ENCODE data around the gene CGNL1.

The CGNL1 gene

DNA sequence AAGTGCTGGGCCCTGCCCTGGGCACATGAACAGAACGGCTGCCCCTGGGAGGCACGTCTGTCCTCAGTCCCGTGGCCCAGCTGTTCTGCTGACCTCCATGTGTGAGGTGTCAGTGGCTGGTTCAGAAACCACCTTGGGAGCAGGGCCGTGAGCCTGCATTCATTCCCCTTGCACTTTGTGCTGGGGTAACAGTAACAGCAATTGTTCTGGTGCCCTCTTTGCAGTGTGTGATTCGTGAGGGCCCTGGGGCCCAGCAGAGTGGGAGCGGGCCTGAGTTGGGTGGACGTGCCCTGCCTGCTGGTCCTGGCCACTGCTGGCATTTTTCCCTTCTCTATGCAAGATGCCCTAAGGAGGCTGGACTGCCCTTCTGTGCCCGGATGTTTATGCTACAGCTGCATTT, 165.0 kb downstream of the CGNL1 start:
- in situ Hi-C loops (cut with HindIII; ENCODE audit: low sequenced_read_pairs), result loop anchor here (25.0 kb wide), 1 partner anchor 204 kb away; no protein-coding TSS in a partner anchor

DNA sequence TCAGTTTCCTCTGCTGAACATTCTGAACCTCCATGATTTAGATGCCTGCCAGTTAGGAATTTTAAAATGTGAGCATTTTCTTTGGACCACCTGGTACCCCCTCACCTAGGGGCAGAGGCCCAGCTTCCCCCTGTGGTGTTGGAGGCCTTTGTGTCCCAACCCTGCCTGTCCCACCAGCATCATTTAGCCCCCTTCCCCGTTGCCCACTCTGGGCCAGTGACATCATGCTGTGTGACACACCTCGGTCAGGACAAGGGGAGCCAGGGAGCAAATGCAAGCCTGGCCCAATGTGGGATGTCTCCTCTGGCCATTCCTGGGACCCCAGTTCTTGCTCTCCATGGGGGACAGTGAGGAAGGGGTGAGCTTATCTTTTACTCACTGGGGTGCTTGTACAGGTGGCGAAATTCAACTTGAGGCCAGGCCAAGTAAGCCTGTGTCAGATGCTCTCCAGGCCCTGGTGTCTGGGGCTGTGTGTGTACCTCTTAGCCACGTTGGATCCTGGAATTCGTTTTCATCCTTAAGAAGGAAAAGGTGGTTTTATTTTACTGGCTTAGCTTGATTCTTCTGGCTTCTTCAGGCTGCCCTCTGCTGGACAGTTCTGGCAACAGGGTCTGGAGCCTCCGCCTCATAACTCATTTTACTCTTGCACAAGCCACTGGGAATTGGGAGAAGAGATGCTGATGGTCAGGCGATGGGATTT, 165.7 kb downstream of the CGNL1 start:
- in situ Hi-C loops (cut with HindIII; ENCODE audit: low sequenced_read_pairs), result loop anchor here (25.0 kb wide), 1 partner anchor 205 kb away; no protein-coding TSS in a partner anchor

DNA sequence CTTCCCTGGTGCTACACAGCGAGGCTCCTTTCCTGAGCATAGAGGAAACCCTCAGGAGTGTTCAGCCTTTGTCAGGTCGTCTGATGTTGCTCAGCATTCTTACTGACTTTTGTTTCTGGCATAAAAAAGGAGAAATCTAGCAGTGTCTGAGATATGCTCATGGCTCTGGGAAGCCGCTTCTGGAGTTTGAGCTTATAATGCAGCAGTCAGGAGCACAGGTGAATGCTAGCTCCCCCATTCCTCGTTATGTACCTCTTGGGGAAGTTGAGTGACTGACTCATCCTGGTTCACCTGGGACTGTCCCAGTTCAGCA, 166.2 kb downstream of the CGNL1 start:
- in situ Hi-C loops (cut with HindIII; ENCODE audit: low sequenced_read_pairs), result loop anchor here (25.0 kb wide), 1 partner anchor 205 kb away; no protein-coding TSS in a partner anchor

DNA sequence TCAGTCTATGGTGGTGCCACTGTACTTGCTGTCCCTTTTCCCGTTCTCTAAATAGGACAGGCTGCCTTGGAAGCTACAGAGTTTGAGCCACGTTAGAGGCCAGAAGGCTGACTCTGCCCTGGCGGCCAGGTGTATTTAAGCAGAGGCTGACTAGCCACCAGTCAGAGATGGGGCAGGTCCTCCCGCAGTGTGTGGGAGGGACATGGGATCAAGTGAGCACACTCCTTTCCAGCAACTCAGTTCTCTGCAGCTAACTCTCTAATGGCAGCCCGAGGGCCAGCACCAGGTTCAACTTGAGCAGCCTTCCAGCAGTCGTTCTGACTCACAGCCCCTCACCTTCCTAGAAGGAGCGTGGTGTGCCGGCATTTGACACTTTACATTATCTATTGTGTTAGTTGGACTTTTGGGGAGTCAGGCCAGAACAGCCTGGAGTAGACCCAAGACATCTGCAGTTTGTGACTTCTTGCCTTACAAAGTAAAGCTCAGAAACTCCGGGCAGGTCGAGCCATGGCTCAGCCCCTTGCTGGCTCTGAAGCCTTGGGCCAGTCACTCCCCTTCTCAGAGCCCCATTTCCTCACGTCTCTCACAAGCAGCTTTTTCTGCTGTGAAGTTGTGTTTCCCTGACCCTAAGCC, 168.7 kb downstream of the CGNL1 start:
- in situ Hi-C loops (cut with HindIII; ENCODE audit: low sequenced_read_pairs), result loop anchor here (25.0 kb wide), 1 partner anchor 208 kb away; no protein-coding TSS in a partner anchor

DNA sequence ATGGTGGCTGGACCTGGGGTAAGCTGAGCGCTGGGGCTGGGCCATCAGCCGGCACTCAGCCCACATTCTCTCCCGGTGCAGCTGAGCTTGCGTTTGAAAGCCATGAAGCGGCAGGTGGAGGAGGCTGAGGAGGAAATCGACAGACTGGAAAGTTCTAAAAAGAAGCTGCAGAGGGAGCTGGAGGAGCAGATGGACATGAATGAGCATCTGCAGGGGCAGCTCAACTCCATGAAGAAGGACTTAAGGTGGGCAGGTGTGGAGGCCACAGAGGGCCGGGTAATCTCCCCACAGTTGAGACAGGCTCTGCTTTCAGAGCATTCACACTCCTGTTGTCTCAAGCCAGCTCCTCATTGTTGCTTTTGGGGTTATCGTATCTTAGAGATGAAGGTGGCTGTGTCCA, 169.7 kb downstream of the CGNL1 start:
- in situ Hi-C loops (cut with HindIII; ENCODE audit: low sequenced_read_pairs), result loop anchor here (25.0 kb wide), 1 partner anchor 209 kb away; no protein-coding TSS in a partner anchor

DNA sequence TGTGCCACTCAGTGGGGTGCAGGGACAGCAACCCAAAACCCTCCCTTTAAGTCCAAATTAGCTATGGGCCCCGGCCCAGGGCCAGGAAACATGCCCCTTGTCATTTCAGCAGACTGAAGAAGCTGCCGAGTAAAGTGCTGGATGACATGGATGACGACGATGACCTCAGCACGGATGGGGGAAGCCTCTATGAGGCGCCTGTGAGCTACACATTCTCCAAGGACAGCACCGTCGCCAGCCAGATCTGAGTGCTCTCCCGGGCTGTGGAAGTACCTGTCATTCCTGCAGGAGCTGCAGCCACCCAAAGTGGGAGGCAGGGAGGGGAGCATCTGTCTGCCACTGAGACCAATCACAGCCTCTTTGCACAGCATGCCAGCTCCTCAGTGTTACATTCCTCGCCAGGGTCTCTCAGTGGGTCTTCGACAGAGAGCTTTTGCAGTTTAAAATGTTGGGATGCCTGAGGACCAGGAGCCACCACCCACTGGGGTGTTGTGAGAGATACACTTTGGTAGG, 171.0 kb downstream of the CGNL1 start:
- in situ Hi-C loops (cut with HindIII; ENCODE audit: low sequenced_read_pairs), result loop anchor here (25.0 kb wide), 1 partner anchor 210 kb away; no protein-coding TSS in a partner anchor

DNA sequence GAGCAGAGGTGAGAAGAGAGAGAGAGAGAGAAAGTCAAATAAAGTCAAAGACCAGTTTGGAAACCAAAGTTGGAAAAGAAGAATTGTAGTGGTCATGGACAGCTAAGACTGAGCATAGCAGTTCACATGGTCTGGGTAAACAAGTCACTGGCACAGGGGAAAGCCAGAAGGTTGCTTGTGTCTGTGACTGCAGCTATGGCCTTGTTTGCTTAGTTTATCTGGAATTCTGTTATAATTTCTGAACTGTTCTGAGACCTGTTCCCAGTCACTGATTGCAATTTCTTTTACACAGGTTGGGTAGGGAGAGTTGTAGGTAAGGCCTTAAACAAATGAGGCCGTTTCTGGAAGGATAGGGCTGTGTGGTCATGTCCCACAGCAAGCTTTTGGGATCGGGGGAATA, 172.0 kb downstream of the CGNL1 start:
- in situ Hi-C loops (cut with HindIII; ENCODE audit: low sequenced_read_pairs), result loop anchor here (25.0 kb wide), 1 partner anchor 211 kb away; no protein-coding TSS in a partner anchor

DNA sequence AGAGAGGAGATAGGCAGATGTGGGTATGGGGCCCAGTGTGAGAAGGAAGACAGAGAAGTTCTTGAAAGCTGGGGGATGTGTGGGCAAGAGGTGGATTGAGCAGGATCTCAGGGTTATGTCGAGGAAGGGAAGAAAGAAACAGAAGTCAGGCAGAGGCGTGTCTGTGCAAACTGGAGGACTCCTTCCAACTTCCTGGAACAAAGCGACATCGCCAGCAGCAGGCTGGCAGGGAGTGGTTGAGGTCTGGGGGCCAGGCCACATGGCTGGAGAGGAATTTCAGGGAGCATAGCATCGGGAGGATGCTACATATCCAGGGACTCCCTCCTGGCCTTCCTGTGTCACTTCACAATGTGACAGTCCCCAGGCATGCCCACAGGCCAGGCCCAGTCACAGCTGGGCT, 172.5 kb downstream of the CGNL1 start:
- in situ Hi-C loops (cut with HindIII; ENCODE audit: low sequenced_read_pairs), result loop anchor here (25.0 kb wide), 1 partner anchor 212 kb away; no protein-coding TSS in a partner anchor

DNA sequence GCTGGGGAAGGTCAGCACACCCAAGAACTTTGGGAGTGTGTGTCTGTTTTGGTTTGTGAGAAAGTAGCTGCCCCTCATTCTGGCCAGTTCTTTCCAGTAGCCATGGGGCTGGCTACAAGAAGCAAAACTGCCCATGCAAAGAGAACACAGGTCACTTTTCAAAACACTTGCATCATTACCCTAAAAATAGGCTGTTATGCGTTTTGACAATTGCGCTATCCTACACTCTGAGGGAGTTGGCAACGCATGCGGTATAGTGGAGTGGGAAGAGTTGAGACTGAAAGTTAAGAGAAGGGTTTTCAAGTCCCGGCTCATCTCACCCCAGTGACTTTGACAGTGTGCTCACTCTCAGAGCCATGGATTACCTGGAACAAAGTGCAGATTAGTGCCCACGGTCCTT, 173.6 kb downstream of the CGNL1 start:
- in situ Hi-C loops (cut with HindIII; ENCODE audit: low sequenced_read_pairs), result loop anchor here (25.0 kb wide), 1 partner anchor 213 kb away; no protein-coding TSS in a partner anchor

DNA sequence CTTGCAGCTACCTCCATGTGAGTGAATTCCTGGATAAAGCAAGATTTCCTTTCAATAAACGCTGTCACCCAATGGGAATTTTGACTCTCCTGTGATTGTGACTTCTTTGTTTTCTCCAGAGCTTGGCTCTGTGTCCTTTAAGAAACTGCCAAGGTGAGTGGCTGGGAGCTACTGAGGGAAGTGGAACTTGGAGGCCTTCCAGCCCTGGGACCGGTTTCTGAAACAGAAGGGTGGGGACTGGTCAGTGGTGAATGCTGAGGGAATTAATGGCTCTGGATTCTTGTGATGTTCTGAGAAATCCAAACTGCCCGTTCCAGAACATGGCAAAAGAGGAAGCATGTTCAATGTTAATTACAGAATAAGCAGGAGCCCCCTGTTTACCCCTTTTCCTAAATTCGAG, 174.3 kb downstream of the CGNL1 start:
- in situ Hi-C loops (cut with HindIII; ENCODE audit: low sequenced_read_pairs), result no loop called here

DNA sequence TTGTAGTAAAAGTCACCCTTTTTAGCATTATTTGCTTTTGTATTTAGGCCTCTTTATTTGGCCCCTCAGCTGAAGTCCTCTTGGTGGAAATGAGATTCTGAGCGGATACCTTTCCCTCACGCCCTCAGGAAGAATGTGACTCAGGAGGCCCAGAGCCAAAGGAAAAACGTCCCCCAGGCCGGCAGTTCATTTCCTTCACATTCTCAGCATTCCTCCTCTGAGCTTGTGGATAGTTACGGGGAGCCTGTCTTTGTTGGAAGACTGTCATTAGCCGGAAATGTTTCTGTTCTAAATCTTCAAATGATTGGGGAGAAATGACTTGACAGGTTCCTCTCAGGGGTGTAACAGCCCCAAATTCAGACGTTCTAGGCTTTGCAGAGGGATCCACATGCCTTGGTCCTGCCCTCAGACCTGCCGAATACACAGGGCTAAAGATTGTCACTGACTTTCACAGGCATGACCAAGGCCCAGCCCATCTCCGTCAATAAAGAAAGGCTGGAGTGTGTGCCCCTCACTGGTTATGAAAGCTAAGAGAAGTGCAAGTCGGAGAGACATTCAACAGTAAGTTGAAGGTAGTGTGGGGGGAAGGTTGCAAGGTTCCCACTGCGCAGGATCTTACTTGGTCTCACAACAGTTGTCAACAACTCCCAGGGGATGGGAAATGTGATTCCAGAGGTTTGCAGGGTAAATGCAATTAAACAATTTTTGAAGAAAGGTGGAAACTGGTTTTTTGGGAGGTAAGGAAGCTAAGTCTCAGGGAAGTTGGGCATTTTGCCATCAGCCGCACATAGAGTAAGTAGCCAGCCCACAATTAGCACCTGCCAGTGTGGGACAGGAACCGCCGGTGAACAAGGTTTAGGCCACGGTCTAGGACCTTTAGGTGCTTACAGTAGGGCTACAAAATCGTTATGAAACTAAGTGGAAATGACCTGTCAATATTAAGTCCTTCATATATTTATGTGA, 175.7 kb downstream of the CGNL1 start:
- in situ Hi-C loops (cut with HindIII; ENCODE audit: low sequenced_read_pairs), result no loop called here

DNA sequence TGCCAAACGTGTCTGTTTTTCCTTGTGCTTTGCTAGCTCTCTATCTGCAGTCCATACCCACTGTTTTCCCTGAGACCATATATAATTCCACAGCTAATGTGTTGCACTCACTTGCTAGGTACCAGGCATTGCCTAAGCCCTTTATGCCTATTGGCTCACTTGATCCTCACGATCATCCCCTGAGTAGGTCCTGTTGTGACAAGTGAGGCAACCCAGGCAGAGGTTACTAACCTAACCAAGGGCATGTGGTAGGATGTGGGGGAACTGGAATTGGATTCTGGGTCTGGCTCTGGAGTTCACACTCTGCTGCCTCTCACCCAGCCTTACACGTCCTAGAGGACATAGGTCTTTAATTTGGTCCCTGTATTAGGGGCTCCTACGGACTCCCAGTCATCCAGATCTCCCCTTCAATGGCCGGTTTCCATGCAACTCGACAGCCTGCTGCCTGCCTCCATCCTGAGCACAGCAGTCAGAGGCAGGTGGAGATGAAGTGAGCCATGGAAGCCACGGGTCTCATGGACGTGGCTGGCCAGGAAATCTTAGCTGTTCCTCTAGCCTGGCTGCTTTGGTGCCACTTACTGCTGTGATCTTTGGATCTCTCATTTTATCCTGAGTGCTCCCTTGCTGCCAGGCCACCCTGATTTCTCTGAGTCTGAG, 176.5 kb downstream of the CGNL1 start:
- in situ Hi-C loops (cut with HindIII; ENCODE audit: low sequenced_read_pairs), result no loop called here

DNA sequence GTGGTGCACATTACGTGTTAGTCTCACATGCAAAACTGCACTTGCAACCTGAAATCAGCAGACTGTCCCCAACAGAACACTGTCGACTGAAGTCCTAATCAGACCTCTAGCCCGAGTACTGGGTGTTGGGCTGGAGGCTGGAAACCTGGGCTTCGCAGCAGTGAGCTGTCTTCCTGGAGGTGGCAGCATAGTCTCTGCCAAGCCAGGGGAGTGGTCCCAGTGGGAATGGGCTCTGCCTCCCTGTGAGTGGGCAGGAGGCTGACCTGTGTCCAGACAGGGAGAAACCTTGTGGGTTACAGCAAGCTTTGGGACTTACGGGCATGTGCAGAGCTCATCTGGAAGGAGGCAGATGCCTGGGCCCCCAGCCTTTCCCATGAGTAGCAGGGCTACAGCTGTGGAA, 177.2 kb downstream of the CGNL1 start:
- in situ Hi-C loops (cut with HindIII; ENCODE audit: low sequenced_read_pairs), result no loop called here

DNA sequence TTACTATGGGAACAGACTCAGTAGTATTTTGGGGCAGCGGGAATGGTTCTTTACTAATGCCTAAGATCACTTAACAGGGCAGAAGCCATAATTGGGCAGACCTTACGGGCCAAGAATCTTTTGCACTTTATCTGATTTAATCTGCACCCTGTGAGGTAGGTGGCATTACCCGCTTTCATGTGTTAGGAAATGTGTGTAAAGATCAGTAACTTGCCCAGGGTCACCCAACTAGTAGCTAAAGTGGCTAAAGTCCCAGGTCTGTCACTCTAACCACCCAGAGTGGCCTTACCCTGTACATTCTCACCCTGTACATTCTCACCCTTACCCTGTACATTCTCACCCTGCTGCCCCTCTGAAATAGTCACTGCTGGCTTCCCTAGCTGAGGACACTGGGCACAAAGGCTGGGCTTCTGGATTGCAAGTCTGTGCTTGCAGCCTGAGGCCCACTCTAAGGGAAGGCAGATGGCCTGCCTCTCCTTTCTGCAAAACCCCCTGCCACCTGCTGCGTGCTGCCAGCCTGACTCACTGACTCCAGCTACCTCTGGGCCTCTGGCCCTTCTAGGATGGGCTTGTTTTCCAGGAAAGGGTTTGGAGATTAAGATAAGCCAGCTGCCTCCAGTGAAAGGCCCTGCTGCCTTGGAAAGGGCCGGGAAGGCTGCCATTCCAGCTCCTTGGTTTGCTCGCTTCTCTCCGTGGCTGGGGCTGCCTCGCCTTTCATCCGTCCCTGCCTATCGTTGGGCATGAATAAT, 177.9 kb downstream of the CGNL1 start:
- in situ Hi-C loops (cut with HindIII; ENCODE audit: low sequenced_read_pairs), result no loop called here

DNA sequence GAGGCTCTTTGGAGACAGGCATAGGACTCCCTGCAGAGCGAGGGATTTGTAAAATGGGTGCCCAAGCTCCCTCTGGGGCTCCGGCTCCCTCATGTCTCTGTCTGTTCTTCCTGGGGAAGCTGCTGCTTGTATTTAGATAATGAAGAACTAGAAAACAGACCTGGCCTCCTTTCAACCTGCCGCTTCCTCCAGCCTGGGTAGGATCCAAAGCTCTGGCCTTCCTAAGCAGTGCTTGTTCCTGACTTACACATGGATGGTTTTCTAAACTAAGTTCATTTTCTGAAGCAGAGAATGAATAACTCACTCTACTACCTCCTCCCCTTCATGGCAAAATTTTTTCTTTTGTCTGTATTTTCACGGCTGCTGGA, 178.5 kb downstream of the CGNL1 start:
- in situ Hi-C loops (cut with HindIII; ENCODE audit: low sequenced_read_pairs), result no loop called here

DNA sequence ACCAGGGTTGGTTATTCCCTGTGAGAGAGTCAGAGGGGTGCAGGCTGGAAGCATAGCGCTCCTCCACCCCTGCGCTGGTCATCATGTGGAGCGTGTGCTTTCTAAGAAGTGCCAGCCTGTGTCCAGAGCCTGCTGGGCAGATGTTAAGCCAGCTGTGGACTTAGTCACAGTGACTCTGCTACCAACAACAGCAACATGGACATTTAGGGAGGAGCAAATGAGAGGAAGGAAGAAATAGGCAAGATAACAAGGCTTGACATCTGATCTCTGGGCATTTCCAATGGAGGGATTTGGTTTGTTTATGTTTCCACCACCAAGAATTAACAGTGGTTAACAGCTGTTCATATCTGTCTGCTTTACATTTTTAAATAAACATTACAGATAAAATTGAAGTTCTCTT, 179.0 kb downstream of the CGNL1 start:
- in situ Hi-C loops (cut with HindIII; ENCODE audit: low sequenced_read_pairs), result no loop called here

DNA sequence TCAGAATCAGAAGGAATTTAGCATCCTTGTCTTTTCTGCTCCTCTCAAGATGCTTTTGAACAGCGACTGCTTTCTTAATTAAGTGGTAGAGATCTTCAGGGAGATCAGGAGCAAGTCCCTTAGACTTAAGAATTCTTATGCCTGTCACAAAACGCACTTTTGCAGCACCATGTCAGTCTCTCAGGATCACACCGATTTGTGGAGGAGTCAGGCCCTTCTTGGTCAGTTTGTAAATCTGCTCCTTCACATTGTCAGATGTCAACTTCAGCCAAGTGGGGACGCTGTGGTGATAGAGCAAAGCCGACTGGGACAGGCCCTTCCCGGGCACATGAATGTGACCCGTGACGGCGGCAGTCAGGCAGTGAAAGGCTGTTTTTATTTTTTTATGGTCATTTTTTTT, 179.7 kb downstream of the CGNL1 start:
- in situ Hi-C loops (cut with HindIII; ENCODE audit: low sequenced_read_pairs), result no loop called here

DNA sequence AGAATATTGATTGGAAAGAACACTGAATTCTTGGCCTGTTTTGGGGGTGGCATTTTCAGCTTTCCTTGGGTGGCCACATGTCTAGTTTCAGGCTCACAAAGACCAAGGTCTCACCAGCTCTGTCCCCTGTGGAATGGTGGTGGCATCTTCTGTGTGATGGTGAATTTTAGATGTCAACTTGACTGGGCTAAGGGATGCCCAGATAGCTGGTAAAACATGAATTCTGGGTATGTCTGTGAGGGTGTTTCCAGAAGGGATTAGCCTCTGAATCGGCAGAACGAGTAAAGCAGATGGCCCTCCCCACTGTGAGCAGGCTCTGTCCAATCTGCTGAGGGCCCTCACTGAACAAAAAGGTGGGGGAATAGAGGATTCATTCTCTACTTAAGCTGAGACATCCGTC, 181.0 kb downstream of the CGNL1 start:
- in situ Hi-C loops (cut with HindIII; ENCODE audit: low sequenced_read_pairs), result no loop called here

DNA sequence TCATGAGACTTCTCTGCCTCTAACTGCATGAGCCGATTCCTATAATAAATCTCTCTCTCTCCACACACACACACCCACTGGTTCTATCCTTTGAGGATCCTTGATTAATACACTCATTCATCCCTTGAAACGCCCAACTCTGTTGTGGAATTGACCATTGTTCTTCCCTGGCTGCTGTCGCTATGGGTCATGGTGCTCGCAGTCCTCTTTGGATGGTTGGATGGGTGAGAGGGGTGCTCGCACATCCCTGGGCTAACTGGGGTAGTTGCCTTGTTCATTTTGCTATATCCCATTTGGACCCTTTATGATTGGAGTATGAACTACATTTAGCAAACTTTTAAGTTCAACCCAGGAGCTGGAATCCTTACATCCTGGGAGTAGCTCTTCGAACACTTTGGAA, 181.5 kb downstream of the CGNL1 start:
- in situ Hi-C loops (cut with HindIII; ENCODE audit: low sequenced_read_pairs), result no loop called here

DNA sequence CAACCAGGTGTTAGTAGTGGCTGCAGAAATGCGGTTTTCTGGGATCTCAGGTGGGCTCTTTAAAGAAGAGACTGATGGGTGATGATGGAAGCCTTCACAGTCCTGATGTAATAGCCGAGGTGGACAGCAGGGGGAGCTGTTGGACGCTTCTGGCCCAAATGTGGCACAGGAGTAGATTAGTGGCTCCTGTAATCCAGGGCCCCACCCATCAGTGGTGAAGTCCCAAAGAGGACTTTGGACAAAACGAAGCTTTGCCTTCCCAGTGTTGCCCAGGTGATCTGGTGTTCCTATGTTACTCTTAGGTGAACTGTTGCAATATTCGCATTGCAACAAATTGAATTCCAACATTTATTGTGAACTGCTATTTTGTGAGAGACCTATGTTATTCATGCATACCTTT, 183.6 kb downstream of the CGNL1 start:
- in situ Hi-C loops (cut with HindIII; ENCODE audit: low sequenced_read_pairs), result no loop called here

Measured in DLD1 (cell line).